ENCODE data around the gene ZNF219.

The ZNF219 gene

DNA sequence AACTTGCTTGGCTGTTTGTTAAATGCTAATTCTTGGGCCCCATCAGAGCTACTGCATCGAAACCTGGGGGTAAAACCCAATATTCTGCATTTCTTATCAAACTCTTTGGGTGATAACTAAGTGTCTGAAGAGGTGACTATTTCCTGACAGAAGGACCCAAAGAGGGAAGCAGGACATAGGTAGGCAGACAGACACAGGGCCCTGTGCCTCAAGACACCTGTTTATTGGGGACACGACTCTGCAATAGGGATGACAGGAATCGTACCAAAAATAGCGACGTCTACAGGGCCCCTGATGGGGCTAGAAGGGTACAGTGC is 8.6 kb downstream of the ZNF219 start:
- DNase-seq (ENCODE audit: low read depth): no peak
- H3K4me3 ChIP-seq (ENCODE audit: control insufficient read depth, low read depth, low read length): no peak overlapping the region
- TF ChIP-seq CTCF (IDR thresholded peaks at IDR 0.05; ENCODE audit: control insufficient read depth, insufficient read depth, low read depth, low read length, missing control alignments): no peak

GRCh38 chr14:21089271-21089670 is 9.2 kb downstream of the ZNF219 start:
- no peak for TF ChIP-seq CTCF (IDR thresholded peaks at IDR 0.05; ENCODE audit: control insufficient read depth, insufficient read depth, low read depth, low read length, missing control alignments)
- no peak for DNase-seq (ENCODE audit: low read depth)
- no peak overlapping the region for H3K4me3 ChIP-seq (ENCODE audit: control insufficient read depth, low read depth, low read length)

- DNase-seq (ENCODE audit: low read depth): no peak
- TF ChIP-seq CTCF (IDR thresholded peaks at IDR 0.05; ENCODE audit: control insufficient read depth, insufficient read depth, low read depth, low read length, missing control alignments): no peak
- no peak overlapping the region for H3K4me3 ChIP-seq (ENCODE audit: control insufficient read depth, low read depth, low read length)
Measured at GRCh38 chr14:21088687-21089086, 9.8 kb downstream of the ZNF219 start.

- DNase-seq (ENCODE audit: low read depth): peak; percentile 78
- TF ChIP-seq CTCF (IDR thresholded peaks at IDR 0.05; ENCODE audit: control insufficient read depth, insufficient read depth, low read depth, low read length, missing control alignments): no peak
- no peak overlapping the region for H3K4me3 ChIP-seq (ENCODE audit: control insufficient read depth, low read depth, low read length)
Measured at GRCh38 chr14:21087294-21088091, 11.0 kb downstream of the ZNF219 start.

- H3K4me3 ChIP-seq (ENCODE audit: control insufficient read depth, low read depth, low read length): no peak overlapping the region
- no peak for TF ChIP-seq CTCF (IDR thresholded peaks at IDR 0.05; ENCODE audit: control insufficient read depth, insufficient read depth, low read depth, low read length, missing control alignments)
- DNase-seq (ENCODE audit: low read depth): no peak
Measured at GRCh38 chr14:21086908-21087293, 11.6 kb downstream of the ZNF219 start.

DNA sequence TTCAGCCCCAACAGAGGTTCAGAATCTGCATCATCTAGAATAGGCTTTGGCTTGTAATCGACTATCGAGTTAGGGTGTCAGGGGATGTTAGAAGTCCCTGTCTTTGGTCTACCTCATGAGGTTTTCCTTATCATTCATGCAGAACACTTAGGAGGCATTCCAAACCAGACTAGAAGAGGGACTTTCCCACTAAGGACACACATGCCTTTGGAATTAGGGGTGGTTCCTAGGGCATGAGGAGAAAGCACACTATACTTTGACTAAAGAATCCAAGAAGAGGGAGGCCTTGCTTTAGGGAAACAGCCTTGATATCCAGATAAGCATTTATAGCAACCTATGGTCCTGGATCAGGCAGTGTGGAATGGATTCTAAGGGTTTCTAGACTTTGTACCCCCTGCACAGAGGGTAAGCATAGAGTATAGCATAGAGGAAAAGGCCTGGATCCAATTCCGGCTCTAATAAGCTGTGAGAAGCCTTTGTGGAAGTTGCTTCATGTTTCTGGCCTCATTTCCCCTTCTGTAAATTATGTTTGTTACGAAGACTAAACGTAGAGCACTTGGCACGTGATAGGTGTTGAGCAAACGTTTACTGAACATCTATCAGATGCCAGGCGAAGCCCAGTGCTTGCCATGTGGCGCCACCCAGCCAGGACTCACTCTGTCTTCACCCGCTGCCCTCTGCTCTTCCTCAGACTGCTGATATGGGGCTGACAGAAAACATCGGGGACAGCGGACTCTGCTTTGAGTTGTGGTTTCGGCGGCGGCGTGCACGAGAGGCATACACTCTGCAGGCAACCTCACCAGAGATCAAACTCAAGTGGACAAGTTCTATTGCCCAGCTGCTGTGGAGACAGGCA is 13.2 kb downstream of the ZNF219 start:
- no peak for DNase-seq (ENCODE audit: low read depth)
- no peak for TF ChIP-seq CTCF (IDR thresholded peaks at IDR 0.05; ENCODE audit: control insufficient read depth, insufficient read depth, low read depth, low read length, missing control alignments)
- H3K4me3 ChIP-seq (ENCODE audit: control insufficient read depth, low read depth, low read length): no peak overlapping the region

Data from AG09309 (cell line).